AG04450 (cell line): Measurements from ENCODE around the gene MYBBP1A. TPM values are rescaled to one million over a fixed set of nuclear protein-coding genes. Genes with fewer than 3 reads are reported as not detected.
"Not testable (repeated sequence)": the region's sequence is repeated elsewhere in the genome, so short reads cannot be mapped to it uniquely, and the experiment has no call there.

Source experiments
- CTCF ChIA-PET: fragments of 300-600, 350-600 bp; formaldehyde crosslinking; extraction: SDS; loops from one replicate; lab custom pipeline; 2022; ENCODE audit warnings: antibody characterized with exemption, inconsistent platforms; lab: Charles Lee
- POLR2A ChIA-PET: fragments of 350-600 bp; formaldehyde crosslinking; extraction: SDS; loops from one replicate; lab custom pipeline; 2021; ENCODE audit warnings: antibody characterized with exemption, inconsistent platforms; lab: Yijun Ruan, JAX
- DNase-seq: peaks from one replicate; pipeline ENCODE4 v3.0.0-alpha.2; 2011; ENCODE audit warnings: low read depth, low spot score
- H3K27ac ChIP-seq: one replicate; pipeline ENCODE4 v1.5.1; 2012; ENCODE audit warnings: low read depth, low read length, control low read depth
- H3K27me3 ChIP-seq: one replicate; pipeline ENCODE4 v1.6.0; 2012; ENCODE audit warnings: low read length; ENCODE audit not compliant: control insufficient read depth, insufficient read depth
- H3K4me3 ChIP-seq: 2 replicates; pipeline ENCODE4 v1.5.1; 2011; ENCODE audit warnings: mild to moderate bottlenecking, low read depth, low read length, control low read depth
- H3K9me3 ChIP-seq: 2 replicates; pipeline ENCODE4 v1.5.1; 2012; ENCODE audit warnings: low read length; ENCODE audit not compliant: control insufficient read depth, insufficient read depth
- polyA minus RNA-seq: library from RNA; depleted of rRNA, polyadenylated mRNA; stranded (reverse); fragments of >200 nt; gene quantifications from 2 replicates; pipeline ENCODE4 v1.2.3, GENCODE V29; 2011; rRNA and poly(A)+ RNA removed
- polyA plus RNA-seq: library from polyadenylated mRNA; depleted of rRNA; stranded (reverse); fragments of >200 nt; gene quantifications from 2 replicates; pipeline ENCODE4 v1.2.3, GENCODE V29; 2011; rRNA removed
- TF ChIP-seq, protein P1 (sequence below): IDR thresholded peaks from 2 replicates; pipeline ENCODE4 v1.5.1; 2011; ENCODE audit warnings: low read depth, low read length, control low read depth, inconsistent platforms

Gene MYBBP1A, protein sequence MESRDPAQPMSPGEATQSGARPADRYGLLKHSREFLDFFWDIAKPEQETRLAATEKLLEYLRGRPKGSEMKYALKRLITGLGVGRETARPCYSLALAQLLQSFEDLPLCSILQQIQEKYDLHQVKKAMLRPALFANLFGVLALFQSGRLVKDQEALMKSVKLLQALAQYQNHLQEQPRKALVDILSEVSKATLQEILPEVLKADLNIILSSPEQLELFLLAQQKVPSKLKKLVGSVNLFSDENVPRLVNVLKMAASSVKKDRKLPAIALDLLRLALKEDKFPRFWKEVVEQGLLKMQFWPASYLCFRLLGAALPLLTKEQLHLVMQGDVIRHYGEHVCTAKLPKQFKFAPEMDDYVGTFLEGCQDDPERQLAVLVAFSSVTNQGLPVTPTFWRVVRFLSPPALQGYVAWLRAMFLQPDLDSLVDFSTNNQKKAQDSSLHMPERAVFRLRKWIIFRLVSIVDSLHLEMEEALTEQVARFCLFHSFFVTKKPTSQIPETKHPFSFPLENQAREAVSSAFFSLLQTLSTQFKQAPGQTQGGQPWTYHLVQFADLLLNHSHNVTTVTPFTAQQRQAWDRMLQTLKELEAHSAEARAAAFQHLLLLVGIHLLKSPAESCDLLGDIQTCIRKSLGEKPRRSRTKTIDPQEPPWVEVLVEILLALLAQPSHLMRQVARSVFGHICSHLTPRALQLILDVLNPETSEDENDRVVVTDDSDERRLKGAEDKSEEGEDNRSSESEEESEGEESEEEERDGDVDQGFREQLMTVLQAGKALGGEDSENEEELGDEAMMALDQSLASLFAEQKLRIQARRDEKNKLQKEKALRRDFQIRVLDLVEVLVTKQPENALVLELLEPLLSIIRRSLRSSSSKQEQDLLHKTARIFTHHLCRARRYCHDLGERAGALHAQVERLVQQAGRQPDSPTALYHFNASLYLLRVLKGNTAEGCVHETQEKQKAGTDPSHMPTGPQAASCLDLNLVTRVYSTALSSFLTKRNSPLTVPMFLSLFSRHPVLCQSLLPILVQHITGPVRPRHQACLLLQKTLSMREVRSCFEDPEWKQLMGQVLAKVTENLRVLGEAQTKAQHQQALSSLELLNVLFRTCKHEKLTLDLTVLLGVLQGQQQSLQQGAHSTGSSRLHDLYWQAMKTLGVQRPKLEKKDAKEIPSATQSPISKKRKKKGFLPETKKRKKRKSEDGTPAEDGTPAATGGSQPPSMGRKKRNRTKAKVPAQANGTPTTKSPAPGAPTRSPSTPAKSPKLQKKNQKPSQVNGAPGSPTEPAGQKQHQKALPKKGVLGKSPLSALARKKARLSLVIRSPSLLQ (N-terminal part only)
- 12.5 and 14.7 TPM in 2 replicates for polyA plus RNA-seq
- 23.2 and 30.1 TPM in 2 replicates for polyA minus RNA-seq

DNA sequence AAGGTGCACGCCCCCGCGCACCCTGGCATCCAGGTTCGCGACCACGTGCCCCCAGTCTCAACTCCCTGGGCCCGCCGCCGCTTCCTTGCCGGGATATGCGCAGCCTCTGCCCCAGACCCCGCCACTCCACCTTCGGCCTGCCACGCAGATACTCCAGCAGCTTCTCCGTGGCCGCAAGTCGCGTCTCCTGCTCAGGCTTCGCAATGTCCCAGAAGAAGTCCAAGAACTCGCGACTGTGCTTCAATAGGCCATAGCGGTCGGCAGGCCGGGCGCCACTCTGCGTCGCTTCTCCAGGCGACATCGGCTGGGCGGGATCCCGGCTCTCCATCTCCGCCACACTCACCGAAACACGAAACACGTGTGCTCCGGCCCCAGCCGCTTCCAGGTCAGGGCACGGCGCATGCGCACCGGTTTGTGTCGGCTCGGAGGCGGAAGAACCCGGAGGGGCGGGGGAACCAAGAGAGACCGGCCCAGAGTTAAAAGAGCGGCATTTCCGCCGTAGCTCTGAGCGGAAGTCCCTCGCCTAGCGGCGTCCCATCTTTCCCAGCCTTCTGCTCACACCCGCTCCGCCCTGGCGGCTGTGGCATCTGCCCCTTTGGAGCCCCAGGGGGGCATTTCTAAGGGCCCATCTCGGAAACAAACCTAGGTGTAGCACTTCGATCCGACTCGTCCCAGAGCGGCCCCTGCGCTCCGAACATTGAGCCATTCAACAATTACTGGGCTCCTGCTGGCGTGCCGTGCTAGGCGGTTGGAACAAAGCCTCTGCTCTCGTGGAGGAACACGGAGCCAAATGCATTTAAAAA is at the start of gene MYBBP1A:
Gene MYBBP1A, minus strand, starts transcription at position 388 of the 803 bp plus-strand sequence. Its CDS starts 60 bp downstream, at position 328.
- H3K27me3 ChIP-seq: no peaks in the 10 kb centered on the region
- DNase-seq: peak; percentile 85
- H3K27ac ChIP-seq: peak within 1 kb of the TSS; percentile 78
- TF ChIP-seq, protein P1, sequence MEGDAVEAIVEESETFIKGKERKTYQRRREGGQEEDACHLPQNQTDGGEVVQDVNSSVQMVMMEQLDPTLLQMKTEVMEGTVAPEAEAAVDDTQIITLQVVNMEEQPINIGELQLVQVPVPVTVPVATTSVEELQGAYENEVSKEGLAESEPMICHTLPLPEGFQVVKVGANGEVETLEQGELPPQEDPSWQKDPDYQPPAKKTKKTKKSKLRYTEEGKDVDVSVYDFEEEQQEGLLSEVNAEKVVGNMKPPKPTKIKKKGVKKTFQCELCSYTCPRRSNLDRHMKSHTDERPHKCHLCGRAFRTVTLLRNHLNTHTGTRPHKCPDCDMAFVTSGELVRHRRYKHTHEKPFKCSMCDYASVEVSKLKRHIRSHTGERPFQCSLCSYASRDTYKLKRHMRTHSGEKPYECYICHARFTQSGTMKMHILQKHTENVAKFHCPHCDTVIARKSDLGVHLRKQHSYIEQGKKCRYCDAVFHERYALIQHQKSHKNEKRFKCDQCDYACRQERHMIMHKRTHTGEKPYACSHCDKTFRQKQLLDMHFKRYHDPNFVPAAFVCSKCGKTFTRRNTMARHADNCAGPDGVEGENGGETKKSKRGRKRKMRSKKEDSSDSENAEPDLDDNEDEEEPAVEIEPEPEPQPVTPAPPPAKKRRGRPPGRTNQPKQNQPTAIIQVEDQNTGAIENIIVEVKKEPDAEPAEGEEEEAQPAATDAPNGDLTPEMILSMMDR: peak; percentile 31; the same call in 1 of the 2 replicates
- ChIA-PET POLR2A (interaction anchor here (0.6 to 1.0 kb wide), 3 partner anchors 10 to 12 kb away, joined by 3 read pairs; no protein-coding TSS in a partner anchor), CTCF (interaction anchor here (0.7 to 3.1 kb wide), 3 partner anchors 10 to 134 kb away, joined by 3 to 21 read pairs (median 7); no protein-coding TSS in a partner anchor)
- H3K9me3 ChIP-seq: peaks cover 4% of the 10 kb centered on the region; the same call in 1 of the 2 replicates
- peak within 1 kb of the TSS; percentile 97 for H3K4me3 ChIP-seq

DNA sequence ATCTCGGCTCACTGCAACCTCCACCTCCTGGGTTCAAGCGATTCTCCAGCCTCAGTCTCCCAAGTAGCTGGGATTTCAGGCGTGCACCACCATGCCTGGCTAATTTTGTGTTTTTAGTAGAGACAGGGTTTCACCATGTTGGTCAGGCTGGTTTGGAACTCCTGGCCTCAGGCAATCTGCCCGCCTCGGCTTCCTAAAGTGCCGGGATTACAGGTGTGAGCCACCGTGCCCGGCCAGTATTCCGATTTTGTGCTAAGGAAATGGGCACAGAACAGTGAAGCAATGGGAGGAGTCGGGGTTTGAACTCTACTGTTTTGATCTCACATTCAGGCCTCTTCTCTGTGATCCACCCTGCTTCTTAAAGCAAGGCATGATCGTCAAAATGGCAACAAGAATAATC is 49.6 kb upstream of the MYBBP1A start:
- H3K27ac ChIP-seq, DNase-seq, H3K9me3 ChIP-seq, H3K4me3 ChIP-seq, POLR2A ChIA-PET: not testable (repeated sequence)
- peaks cover 26% of the 10 kb centered on the region for H3K27me3 ChIP-seq
- CTCF ChIA-PET: interaction anchor here (1.1 kb wide), 1 partner anchor 38 kb away, joined by 5 read pairs; no protein-coding TSS in a partner anchor

DNA sequence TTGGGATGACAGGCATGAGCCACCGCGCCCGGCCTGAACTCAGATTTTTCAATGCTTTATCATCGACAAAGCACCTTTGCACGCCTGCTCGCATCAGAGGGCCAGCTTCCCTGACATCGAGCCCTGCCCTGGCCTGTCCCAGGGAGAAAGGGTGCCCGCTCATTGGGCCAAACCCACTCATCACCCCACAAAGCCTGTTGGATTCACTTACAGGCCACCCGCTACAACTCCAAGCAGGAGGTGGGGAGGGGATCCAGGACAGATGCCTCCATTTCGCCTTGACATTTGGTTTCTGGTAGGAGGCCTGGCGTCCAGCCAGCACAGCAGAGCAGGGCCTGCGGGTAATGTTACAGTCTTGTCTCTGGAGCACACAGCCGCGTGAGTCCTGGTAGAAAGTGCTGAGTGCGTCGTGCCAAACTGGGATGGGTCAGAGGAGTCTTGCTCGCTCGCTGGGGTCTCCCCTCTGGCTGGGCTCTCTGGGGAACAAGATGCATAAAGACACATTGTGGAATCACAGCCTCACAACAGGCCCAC is 49.0 kb upstream of the MYBBP1A start:
- H3K9me3 ChIP-seq: no peaks in the 10 kb centered on the region; the same call in 1 of the 2 replicates
- no peak overlapping the region for H3K4me3 ChIP-seq
- TF ChIP-seq, protein P1: no peak
- no peak overlapping the region for H3K27ac ChIP-seq
- CTCF ChIA-PET: no interaction called here
- peaks cover 27% of the 10 kb centered on the region for H3K27me3 ChIP-seq
- no peak for DNase-seq
- POLR2A ChIA-PET: no interaction called here

DNA sequence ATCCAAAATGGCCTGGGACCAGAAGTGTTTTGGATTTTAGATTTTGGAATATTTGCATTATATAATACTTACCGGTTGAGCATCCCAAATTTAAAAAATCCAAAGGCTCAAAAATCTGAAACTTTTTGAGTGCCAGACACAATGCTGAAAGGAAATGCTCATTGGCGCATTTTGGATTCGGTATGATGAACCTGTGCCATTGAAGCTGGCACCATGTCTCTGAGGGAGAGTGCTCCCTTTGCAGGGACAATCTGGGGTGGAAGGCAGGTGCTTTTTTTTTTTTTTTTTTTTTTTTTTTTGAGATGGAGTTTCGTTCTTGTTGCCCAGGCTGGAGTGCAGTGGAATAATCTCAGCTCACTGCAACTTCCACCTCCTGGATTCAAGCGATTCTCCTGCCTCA is 46.9 kb upstream of the MYBBP1A start:
- no peaks in the 10 kb centered on the region; the same call in 1 of the 2 replicates for H3K9me3 ChIP-seq
- POLR2A ChIA-PET: no interaction called here
- TF ChIP-seq, protein P1: no peak
- no peak for DNase-seq
- H3K27me3 ChIP-seq: peaks cover 39% of the 10 kb centered on the region
- H3K27ac ChIP-seq: no peak overlapping the region
- CTCF ChIA-PET: interaction anchor here (0.6 kb wide), 1 partner anchor 230 kb away, joined by 3 read pairs; no protein-coding TSS in a partner anchor
- no peak overlapping the region for H3K4me3 ChIP-seq
